Measurements from ENCODE around the gene NPAT.
A peak's percentile ranks its signal among the peaks of the same experiment; 100 is the strongest.
"Not testable (repeated sequence)": the region's sequence is repeated elsewhere in the genome, so short reads cannot be mapped to it uniquely, and the experiment has no call there.

Gene NPAT

GRCh38 chr11:108167624-108168023 is 54.8 kb downstream of the NPAT start:
- intact Hi-C loops (cut with DNase I) = no loop called here
- no peak for DNase-seq

GRCh38 chr11:108162878-108163277 is 59.6 kb downstream of the NPAT start:
- intact Hi-C loops (cut with DNase I) = not testable (repeated sequence)

GRCh38 chr11:108160970-108161566 is 61.4 kb downstream of the NPAT start:
- intact Hi-C loops (cut with DNase I) = no loop called here

More at GRCh38 chr11:108162878-108163277, 59.6 kb downstream of the NPAT start:
- not testable (repeated sequence) for DNase-seq

GRCh38 chr11:108154591-108154990 is 67.8 kb downstream of the NPAT start:
- DNase-seq = no peak
- intact Hi-C loops (cut with DNase I) = no loop called here

More at GRCh38 chr11:108160970-108161566, 61.4 kb downstream of the NPAT start:
- DNase-seq = no peak

- intact Hi-C loops (cut with DNase I) = no loop called here
- no peak for DNase-seq
Measured at GRCh38 chr11:108148556-108148955, 73.9 kb downstream of the NPAT start.

- DNase-seq = no peak
- intact Hi-C loops (cut with DNase I) = no loop called here
Measured at GRCh38 chr11:108147150-108147549, 75.3 kb downstream of the NPAT start.

GRCh38 chr11:108144615-108145014 is 77.8 kb downstream of the NPAT start:
- intact Hi-C loops (cut with DNase I) = no loop called here
- no peak for DNase-seq

- intact Hi-C loops (cut with DNase I) = no loop called here
- DNase-seq = no peak
Measured at GRCh38 chr11:108142304-108142703, 80.1 kb downstream of the NPAT start.

- DNase-seq = no peak
- intact Hi-C loops (cut with DNase I) = no loop called here
Measured at GRCh38 chr11:108137212-108137611, 85.2 kb downstream of the NPAT start.

GRCh38 chr11:108135845-108136544 is 86.4 kb downstream of the NPAT start:
- DNase-seq = no peak
- intact Hi-C loops (cut with DNase I) = no loop called here

GRCh38 chr11:108132993-108133538 is 89.4 kb downstream of the NPAT start:
- intact Hi-C loops (cut with DNase I); DNase-seq: not testable (repeated sequence)

- DNase-seq = no peak
- intact Hi-C loops (cut with DNase I) = no loop called here
Measured at GRCh38 chr11:108131993-108132392, 90.4 kb downstream of the NPAT start.

- no peak for DNase-seq
- intact Hi-C loops (cut with DNase I) = no loop called here
Measured at GRCh38 chr11:108128772-108129171, 93.7 kb downstream of the NPAT start.

GRCh38 chr11:108125096-108125495 is 97.3 kb downstream of the NPAT start:
- no peak for DNase-seq

GRCh38 chr11:108122166-108122628 is 100.2 kb downstream of the NPAT start:
- DNase-seq = no peak
- intact Hi-C loops (cut with DNase I) = loop anchor here (5.0 kb wide), 2 partner anchors 100 to 115 kb away; partner anchors contain the start of genes ATM, CUL5 and NPAT

More at GRCh38 chr11:108125096-108125495, 97.3 kb downstream of the NPAT start:
- intact Hi-C loops (cut with DNase I) = no loop called here

GRCh38 chr11:108121274-108122155 is 100.9 kb downstream of the NPAT start, which contains the start of gene ACAT1:
TSS of gene ACAT1 (plus strand) at chr11:108121567. CDS start at chr11:108121607, 40 bp downstream.
- intact Hi-C loops (cut with DNase I) = loop anchor here (5.0 kb wide), 2 partner anchors 101 to 114 kb away; partner anchors contain the start of genes ATM, CUL5 and NPAT
- DNase-seq = peak; percentile 93 to 99 (median 96)

- not testable (repeated sequence) for DNase-seq
- intact Hi-C loops (cut with DNase I) = loop anchor here (5.0 kb wide), 2 partner anchors 101 to 114 kb away; partner anchors contain the start of genes ATM, CUL5 and NPAT
Measured at GRCh38 chr11:108120936-108121273, 101.5 kb downstream of the NPAT start.

GRCh38 chr11:108117746-108118371 is 104.6 kb downstream of the NPAT start:
- DNase-seq = no peak
- intact Hi-C loops (cut with DNase I) = loop anchor here (5.0 to 10.0 kb wide), 2 partner anchors 347 to 529 kb away; partner anchors contain the start of gene C11orf65

GRCh38 chr11:108115500-108116140 is 106.8 kb downstream of the NPAT start:
- peak; percentile 38 to 96 (median 78) for DNase-seq
- intact Hi-C loops (cut with DNase I) = loop anchor here (5.0 to 10.0 kb wide), 2 partner anchors 349 to 532 kb away; partner anchors contain the start of gene C11orf65

Data from posterior cingulate gyrus (tissue), 11 donors.